ENCODE measurements around the gene ASB2. TPM values are rescaled to one million over a fixed set of nuclear protein-coding genes. Genes with fewer than 3 reads are reported as not detected.

Gene ASB2
- total RNA-seq, 4 donors from 2014 or later, result 0.60 to 2.1 (median 1.8) TPM; not detected in 1

- H3K36me3 ChIP-seq, result no peaks in the 10 kb centered on the region
- H3K27me3 ChIP-seq, result no peaks in the 10 kb centered on the region
- no peak for DNase-seq (ENCODE audit: low spot score in 2 of 2)
- 70 to 75% methylated on average over 4 of the region's 4 CpGs for WGBS, 2 donors
- TF ChIP-seq CTCF (IDR thresholded peaks at IDR 0.05), result no peak
- TF ChIP-seq EP300 (IDR thresholded peaks at IDR 0.05), result no peak
- no peak for TF ChIP-seq POLR2A (IDR thresholded peaks at IDR 0.05)
- no peak overlapping the region for H3K4me3 ChIP-seq
- H3K9me3 ChIP-seq, result peaks cover 0 to 16% (median 0%) of the 10 kb centered on the region in 4 donors
- H3K27ac ChIP-seq, result no peak overlapping the region
- no peaks in the 10 kb centered on the region for H3K4me1 ChIP-seq
Observed at GRCh38 chr14:93912782-93913181, 63.6 kb downstream of the ASB2 start.

- 71 to 85% methylated on average over 5 of the region's 5 CpGs for WGBS, 2 donors
- no peak for DNase-seq (ENCODE audit: low spot score in 2 of 2)
Observed at GRCh38 chr14:93911975-93912615, 64.3 kb downstream of the ASB2 start.

GRCh38 chr14:93909429-93910128 is 66.8 kb downstream of the ASB2 start:
- DNase-seq (ENCODE audit: low spot score in 2 of 2), result no peak
- Histone ChIP-seq H3K36me3 (no peaks in the 10 kb centered on the region), H3K4me3 (no peak overlapping the region), H3K9me3 (peaks cover 0 to 9% (median 0%) of the 10 kb centered on the region in 4 donors), H3K27ac (no peak overlapping the region), H3K4me1 (no peaks in the 10 kb centered on the region), H3K27me3 (no peaks in the 10 kb centered on the region)
- 75 to 83% methylated on average over 5 of the region's 5 CpGs for WGBS, 2 donors
- no peak for TF ChIP-seq CTCF (IDR thresholded peaks at IDR 0.05)
- no peak for TF ChIP-seq POLR2A (IDR thresholded peaks at IDR 0.05)
- TF ChIP-seq EP300 (IDR thresholded peaks at IDR 0.05), result no peak

More at GRCh38 chr14:93911975-93912615, 64.3 kb downstream of the ASB2 start:
- H3K36me3 ChIP-seq, result no peaks in the 10 kb centered on the region
- no peak overlapping the region for H3K4me3 ChIP-seq
- TF ChIP-seq CTCF (IDR thresholded peaks at IDR 0.05) (no peak), EP300 (IDR thresholded peaks at IDR 0.05) (no peak), POLR2A (IDR thresholded peaks at IDR 0.05) (no peak)
- H3K27ac ChIP-seq, result no peak overlapping the region
- peaks cover 0 to 16% (median 0%) of the 10 kb centered on the region in 4 donors for H3K9me3 ChIP-seq
- H3K27me3 ChIP-seq, result no peaks in the 10 kb centered on the region
- H3K4me1 ChIP-seq, result no peaks in the 10 kb centered on the region

- DNase-seq (ENCODE audit: low spot score in 2 of 2), result peak in 1 of 2 donors; percentile 40
- H3K27ac ChIP-seq, result no peak overlapping the region
- peaks cover 0 to 14% of the 10 kb centered on the region in 2 donors for H3K27me3 ChIP-seq
- H3K9me3 ChIP-seq, result no peaks in the 10 kb centered on the region
- WGBS, 2 donors, result 50 to 54% methylated on average over 15 of the region's 15 CpGs
- H3K4me1 ChIP-seq, result no peaks in the 10 kb centered on the region
- H3K4me3 ChIP-seq, result no peak overlapping the region
- TF ChIP-seq EP300 (IDR thresholded peaks at IDR 0.05) (no peak), CTCF (IDR thresholded peaks at IDR 0.05) (peak; percentile 43 to 61 (median 53))
- no peaks in the 10 kb centered on the region for H3K36me3 ChIP-seq
Observed at GRCh38 chr14:93906341-93907329, 69.7 kb downstream of the ASB2 start.
